Right lobe of liver (tissue), 6 donors: ENCODE data around the gene CTIF. TPM values are rescaled to one million over a fixed set of nuclear protein-coding genes. Genes with fewer than 3 reads are reported as not detected.
A peak's percentile ranks its signal among the peaks of the same experiment; 100 is the strongest.

ENCODE experiments used
- ATAC-seq, 4 donors: fragments of 200-7000 bp; cut with Tn5 transposase; one replicate each; pipeline ENCODE4 v1.9.1; 2020; ENCODE audit warnings: mild to moderate bottlenecking in 4 of 4, moderate library complexity in 4 of 4
- DNase-seq, 3 donors: peaks; one replicate each; pipeline ENCODE4 v3.0.0-alpha.2; 2020
- H3K27ac ChIP-seq, 3 donors: fragments of 200-600 bp; one replicate each; pipeline ENCODE4 v1.8.0; 2022
- H3K27me3 ChIP-seq, 2 donors: fragments of 200-600 bp; one replicate each; pipeline ENCODE4 v1.8.0; 2022
- H3K36me3 ChIP-seq, 4 donors: fragments of 200-600 bp; sonication (generic) in 1 of 4; one replicate each; pipeline versions ENCODE4 v1.5.1 to v1.8.0; 2017 to 2022; ENCODE audit warnings: control low read depth in 1 of 4
- H3K4me1 ChIP-seq, 4 donors: fragments of 200-600 bp; sonication (generic) in 1 of 4; one replicate each; pipeline versions ENCODE4 v1.5.1 to v1.8.0; 2017 to 2022; ENCODE audit warnings: control low read depth in 1 of 4
- H3K4me3 ChIP-seq, 3 donors: fragments of 200-600 bp; one replicate each; pipeline ENCODE4 v1.8.0; 2022
- H3K9me3 ChIP-seq, 4 donors: fragments of 200-600 bp; sonication (generic) in 1 of 4; one replicate each; pipeline versions ENCODE4 v1.5.1 to v1.8.0; 2017 to 2022; ENCODE audit warnings: control low read depth in 1 of 4
- CTCF ChIP-seq, 4 donors: fragments of 200-600 bp in 3 of 4; fragments of 450-650 bp in 1 of 4; IDR thresholded peaks; one replicate each; pipeline versions ENCODE4 v1.5.1 to v1.8.0; 2016 to 2022; ENCODE audit warnings: antibody characterized with exemption in 4 of 4, mild to moderate bottlenecking in 2 of 4
- POLR2A ChIP-seq: fragments of 450-650 bp; IDR thresholded peaks from one replicate; pipeline ENCODE4 v1.6.1; 2017; ENCODE audit warnings: antibody characterized with exemption, mild to moderate bottlenecking
- WGBS: methylation state at CpG from one replicate; pipeline ENCODE4 v1.1.6; 2018; ENCODE audit warnings: low coverage, low lambda C conversion rate; ENCODE audit not compliant: insufficient coverage; ENCODE audit errors: missing lambda C conversion rate; 5-methylcytosine and 5-hydroxymethylcytosine counted together
- intact Hi-C, 2 donors: fragments of 100-400 bp; cut with DNase I; formaldehyde crosslinking; loops; one replicate each; pipeline versions ENCODE4 v1.11.2 to v1.14.1; 2022
- total RNA-seq, 6 experiments: library from RNA; depleted of rRNA in 2 of 6; stranded (reverse); fragments of >200 nt in 2 of 6; fragmentation: NEBNext Ultra II Directional in 3 of 6; extraction: Animal tissue kit (Norgen Biotek cat#: 25700) in 3 of 6; gene quantifications; one replicate each; pipeline versions ENCODE4 v1.1.0 to v1.2.4, GENCODE V29; 2016 to 2023
- donor health status: DM: no; HTN: yes; CAD: no.
- donor health status: DM: no; HTN: no; CAD: no.
- donor health status: DM: no; HTN: no; CAD: no.
- donor health status: DM: no; HTN: yes; CAD: no.
- donor health status: DM: no; HTN: yes; CAD: no.

Gene CTIF
- total RNA-seq, 6 experiments from 2014 or later = 29.0 to 60.6 (median 43.1) TPM

- 88% methylated on average over 3 of the region's 3 CpGs for WGBS
- no peak overlapping the region for H3K27ac ChIP-seq
Measured at GRCh38 chr18:48725562-48725961, 186.7 kb downstream of the CTIF start.

GRCh38 chr18:48727681-48728080, 188.8 kb downstream of the CTIF start:
- H3K4me1 ChIP-seq = no peaks in the 10 kb centered on the region
- H3K9me3 ChIP-seq = no peaks in the 10 kb centered on the region
- H3K4me3 ChIP-seq = no peak overlapping the region
- no peaks in the 10 kb centered on the region for H3K27me3 ChIP-seq
- WGBS = 75% methylated on average over 2 of the region's 2 CpGs
- DNase-seq (no peak), ATAC-seq (no peak)
- intact Hi-C loops = no loop called here
- H3K36me3 ChIP-seq = peaks cover 0 to 3% (median 0%) of the 10 kb centered on the region in 4 donors
- TF ChIP-seq POLR2A = no peak
- no peak for TF ChIP-seq CTCF (IDR thresholded peaks at IDR 0.05)
- no peak overlapping the region for H3K27ac ChIP-seq

More at GRCh38 chr18:48725562-48725961, 186.7 kb downstream of the CTIF start:
- no peaks in the 10 kb centered on the region for H3K4me1 ChIP-seq
- intact Hi-C loops = no loop called here
- H3K9me3 ChIP-seq = no peaks in the 10 kb centered on the region
- no peak for ATAC-seq
- peaks cover 0 to 8% (median 0%) of the 10 kb centered on the region in 4 donors for H3K36me3 ChIP-seq
- TF ChIP-seq CTCF (IDR thresholded peaks at IDR 0.05) (no peak), POLR2A (no peak)
- DNase-seq = no peak
- no peak overlapping the region for H3K4me3 ChIP-seq
- no peaks in the 10 kb centered on the region for H3K27me3 ChIP-seq

- Histone ChIP-seq H3K4me3 (no peak overlapping the region), H3K4me1 (no peaks in the 10 kb centered on the region), H3K27ac (no peak overlapping the region), H3K27me3 (no peaks in the 10 kb centered on the region), H3K9me3 (no peaks in the 10 kb centered on the region), H3K36me3 (peaks cover 0 to 3% (median 0%) of the 10 kb centered on the region in 4 donors)
- WGBS = 91% methylated on average over 5 of the region's 6 CpGs
- intact Hi-C loops = no loop called here
- TF ChIP-seq CTCF (IDR thresholded peaks at IDR 0.05) (no peak), POLR2A (no peak)
- ATAC-seq (peak in 1 of 4 donors; percentile 41), DNase-seq (peak in 1 of 3 donors; percentile 15)
Measured at GRCh38 chr18:48728204-48728833, 189.5 kb downstream of the CTIF start.

- H3K9me3 ChIP-seq = no peaks in the 10 kb centered on the region
- no peaks in the 10 kb centered on the region for H3K27me3 ChIP-seq
- ATAC-seq (no peak), DNase-seq (peak in 1 of 3 donors; percentile 1)
- no peak overlapping the region for H3K27ac ChIP-seq
- intact Hi-C loops = no loop called here
- WGBS = 79% methylated on average over 6 of the region's 8 CpGs
- H3K36me3 ChIP-seq = peaks cover 0 to 3% (median 0%) of the 10 kb centered on the region in 4 donors
- no peak overlapping the region for H3K4me3 ChIP-seq
- no peak for TF ChIP-seq POLR2A
- no peak for TF ChIP-seq CTCF (IDR thresholded peaks at IDR 0.05)
- H3K4me1 ChIP-seq = no peaks in the 10 kb centered on the region
Measured at GRCh38 chr18:48729404-48729803, 190.6 kb downstream of the CTIF start.
